GM18907 (cell line): ENCODE results near the gene MTMR12.
"Not testable (repeated sequence)": the region's sequence is repeated elsewhere in the genome, so short reads cannot be mapped to it uniquely, and the experiment has no call there.

Experiments
- ATAC-seq: cut with Tn5 transposase; IDR thresholded peaks from one replicate; pipeline ENCODE4 v1.9.1; 2021; ENCODE audit warnings: mild to moderate bottlenecking, moderate library complexity; ENCODE audit not compliant: unreplicated experiment

MTMR12 gene

DNA sequence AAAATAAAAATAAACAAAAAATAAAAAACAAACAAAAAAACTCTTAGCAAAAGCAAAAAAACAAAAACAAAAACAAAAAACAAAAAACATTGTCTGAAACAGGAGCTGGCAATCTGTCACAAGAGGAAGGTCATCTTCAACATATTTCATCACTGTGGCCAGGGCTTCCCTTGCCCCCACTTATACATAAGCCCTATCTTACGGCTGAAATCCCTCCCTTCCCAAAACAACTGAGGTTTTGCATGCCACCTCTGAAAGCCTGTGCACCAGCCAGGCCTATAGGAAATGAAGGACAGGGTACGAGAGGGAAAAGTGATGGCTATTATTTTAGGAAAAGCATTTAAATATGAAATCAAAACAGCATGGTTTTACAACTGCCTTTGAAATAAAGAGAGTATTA is 10.8 kb downstream of the MTMR12 start:
- no peak for ATAC-seq

DNA sequence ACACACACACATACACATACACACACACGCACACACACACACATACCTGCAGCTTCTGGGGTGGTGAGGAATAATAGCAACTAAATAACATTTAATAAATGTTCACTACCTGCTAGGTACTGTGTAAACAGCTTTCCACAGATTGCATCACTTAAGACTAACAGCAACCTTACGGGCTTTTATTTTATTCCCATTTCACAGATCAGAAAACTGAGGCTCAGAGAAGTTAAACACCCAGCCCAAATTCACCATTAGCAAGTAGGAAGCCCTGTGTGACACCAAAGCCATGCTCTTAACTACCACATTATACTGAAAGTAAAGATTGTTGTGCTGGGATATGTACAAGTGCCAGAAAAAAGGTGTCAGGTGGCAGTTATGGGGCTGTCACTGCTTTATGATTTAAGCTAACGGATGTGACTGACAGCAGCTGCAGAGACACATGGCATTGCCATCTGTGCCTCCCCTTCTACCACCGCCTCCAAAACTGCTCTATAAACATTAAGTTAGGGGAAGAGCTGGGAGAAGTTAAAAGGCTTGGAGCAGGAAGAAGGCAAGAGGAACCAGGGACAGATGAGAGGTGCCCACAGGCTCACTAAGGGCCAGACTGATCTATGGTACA is 13.6 kb downstream of the MTMR12 start:
- no peak for ATAC-seq

DNA sequence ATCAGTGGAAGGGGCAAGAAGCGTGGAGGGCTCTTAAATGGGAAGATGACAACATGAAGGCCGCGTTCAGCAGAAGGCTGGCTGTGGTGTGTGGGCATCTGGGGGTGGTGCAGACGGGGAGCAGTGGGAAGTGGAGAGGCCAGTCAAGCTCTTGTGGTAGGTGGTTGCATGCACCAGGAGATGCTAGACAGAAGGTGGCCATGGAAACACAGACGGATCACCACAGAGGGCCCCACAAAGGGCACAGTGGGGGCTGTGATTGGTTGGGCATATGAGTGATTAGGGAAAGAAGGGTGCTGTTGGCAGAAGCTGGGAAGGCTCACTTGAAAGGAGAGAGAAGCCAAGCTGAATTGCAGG is 14.7 kb downstream of the MTMR12 start:
- peak; percentile 81 for ATAC-seq

- ATAC-seq, result no peak
These were observed 15.3 kb downstream of the MTMR12 start for GRCh38 chr5:32297181-32298058.

DNA sequence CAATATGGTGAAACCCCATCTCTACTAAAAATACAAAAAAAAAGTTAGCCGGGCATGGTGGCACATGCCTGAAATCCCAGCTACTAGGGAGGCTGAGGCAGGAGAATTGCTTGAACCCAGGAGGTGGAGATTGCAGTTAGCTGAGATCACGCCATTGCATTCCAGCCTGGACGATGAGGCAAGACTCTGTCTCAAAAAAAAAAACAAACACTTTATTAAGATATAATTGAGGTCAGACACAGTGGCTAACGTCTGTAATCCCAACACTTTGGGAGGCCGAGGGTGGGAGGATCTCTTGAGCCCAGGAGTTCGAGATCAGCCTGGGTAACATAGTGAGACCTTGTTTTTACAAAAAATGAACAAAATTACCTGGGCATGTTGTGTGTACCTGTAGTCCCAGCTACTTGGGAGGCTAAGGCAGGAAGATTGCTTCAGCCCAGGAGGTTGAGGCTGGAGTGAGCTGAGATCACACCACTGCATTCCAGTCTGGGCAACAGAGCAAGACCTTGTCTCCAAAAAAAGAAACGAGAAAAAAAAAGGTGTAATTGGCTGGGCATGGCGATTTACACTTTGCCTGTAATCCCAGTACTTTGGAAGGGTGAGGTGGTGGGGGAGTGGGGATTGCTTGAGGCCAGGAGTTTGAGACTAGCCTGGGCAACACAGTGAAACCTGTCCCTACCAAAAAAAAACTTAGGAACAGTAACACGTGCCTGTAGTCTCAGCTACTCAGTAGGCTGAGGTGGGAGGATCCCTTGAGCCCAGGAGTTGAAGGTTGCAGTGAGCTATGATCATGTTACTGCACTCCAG is 16.6 kb downstream of the MTMR12 start:
- ATAC-seq, result not testable (repeated sequence)

GRCh38 chr5:32291591-32291990 is 21.1 kb downstream of the MTMR12 start:
- ATAC-seq, result no peak

DNA sequence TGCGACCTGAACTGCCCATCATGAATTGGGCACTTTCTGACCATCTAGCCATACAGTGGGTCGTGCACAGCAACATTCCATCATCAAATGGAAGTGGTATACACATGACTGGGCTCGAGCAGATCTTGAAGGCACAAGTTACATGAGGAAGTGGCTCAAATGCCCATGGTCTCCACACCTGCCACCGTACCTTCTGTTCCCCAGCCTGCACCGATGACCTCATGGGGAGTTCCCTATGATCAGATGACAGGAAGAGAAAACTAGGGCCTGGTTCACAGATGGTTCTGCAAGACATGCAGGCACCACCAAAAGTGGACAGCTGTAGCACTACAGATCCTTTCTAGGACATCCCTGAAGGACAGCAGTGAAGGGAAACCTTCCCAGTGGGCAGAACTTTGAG is 21.8 kb downstream of the MTMR12 start:
- peak; percentile 81 for ATAC-seq

DNA sequence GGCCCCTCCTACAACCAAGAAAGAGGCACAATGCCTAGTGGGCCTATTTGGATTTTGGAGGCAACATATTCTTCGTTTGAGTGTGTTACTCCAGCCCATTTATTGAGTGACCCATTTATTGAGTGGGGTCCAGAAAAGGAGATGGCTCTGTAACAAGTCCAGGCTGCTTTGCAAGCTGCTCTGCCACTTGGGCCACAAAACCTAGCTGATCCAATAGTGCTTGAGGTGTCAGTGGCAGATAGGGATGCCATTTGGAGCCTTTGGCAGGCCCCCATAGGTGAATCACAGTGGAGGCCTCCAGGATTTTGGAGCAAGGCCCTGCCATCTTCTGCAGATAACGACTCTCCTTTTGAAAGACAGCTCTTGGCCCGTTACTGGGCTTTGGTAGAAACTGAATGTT is 22.2 kb downstream of the MTMR12 start:
- ATAC-seq, result not testable (repeated sequence)

- not testable (repeated sequence) for ATAC-seq
These were observed 22.8 kb downstream of the MTMR12 start for GRCh38 chr5:32289986-32290385.

GRCh38 chr5:32288135-32288534 is 24.6 kb downstream of the MTMR12 start:
- ATAC-seq, result not testable (repeated sequence)

- ATAC-seq, result not testable (repeated sequence)
These were observed 25.2 kb downstream of the MTMR12 start for GRCh38 chr5:32287525-32287924.

DNA sequence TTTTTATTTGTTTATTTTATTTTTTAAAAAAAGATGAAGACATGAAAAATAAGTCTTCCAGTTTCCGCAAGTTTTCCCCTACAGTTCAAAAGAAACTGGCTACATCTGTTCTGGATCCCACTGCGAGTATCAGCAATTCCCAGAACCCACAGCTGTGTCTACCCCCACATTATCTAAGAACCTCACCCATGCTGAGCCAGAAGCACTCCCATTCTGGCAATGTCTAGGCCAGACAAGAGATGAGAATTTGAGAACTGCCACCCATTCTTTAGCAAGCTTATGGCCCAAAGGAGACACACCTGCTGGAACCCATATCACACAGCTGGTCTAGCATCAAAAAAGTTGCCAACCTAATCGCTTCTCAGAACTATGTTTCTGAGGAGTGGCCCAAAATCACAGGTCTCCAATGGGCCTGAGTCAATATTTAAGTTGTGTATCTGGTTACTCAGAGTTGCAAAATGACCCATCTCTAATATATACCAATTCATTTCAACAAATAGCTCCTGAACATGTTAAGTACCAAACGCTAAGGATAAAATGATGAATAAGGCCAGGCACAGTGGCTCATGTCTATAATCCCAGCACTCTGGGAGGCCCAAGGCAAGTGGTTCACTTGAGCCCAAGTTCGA is 27.1 kb downstream of the MTMR12 start:
- no peak for ATAC-seq

- peak; percentile 51 for ATAC-seq
These were observed 29.0 kb downstream of the MTMR12 start for GRCh38 chr5:32283539-32284377.

DNA sequence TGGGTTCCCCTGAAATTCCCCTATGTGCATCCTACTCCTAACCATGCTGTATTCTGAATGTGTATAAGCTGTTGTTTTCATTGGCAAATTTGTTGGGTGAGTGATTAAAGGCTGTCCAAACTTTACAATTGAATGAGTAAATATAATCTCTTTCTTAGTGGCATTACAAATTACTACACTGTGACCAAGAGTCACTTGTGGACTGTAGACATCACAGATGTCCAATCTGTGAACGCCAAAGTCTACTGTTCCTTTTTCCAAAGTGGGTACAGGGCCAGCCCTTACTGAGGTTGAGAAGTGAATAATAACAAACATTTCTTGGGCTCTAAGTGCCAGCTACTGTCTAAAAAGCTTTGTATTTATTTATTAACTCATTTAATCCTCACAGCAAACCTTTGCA is 29.7 kb downstream of the MTMR12 start:
- ATAC-seq, result no peak

DNA sequence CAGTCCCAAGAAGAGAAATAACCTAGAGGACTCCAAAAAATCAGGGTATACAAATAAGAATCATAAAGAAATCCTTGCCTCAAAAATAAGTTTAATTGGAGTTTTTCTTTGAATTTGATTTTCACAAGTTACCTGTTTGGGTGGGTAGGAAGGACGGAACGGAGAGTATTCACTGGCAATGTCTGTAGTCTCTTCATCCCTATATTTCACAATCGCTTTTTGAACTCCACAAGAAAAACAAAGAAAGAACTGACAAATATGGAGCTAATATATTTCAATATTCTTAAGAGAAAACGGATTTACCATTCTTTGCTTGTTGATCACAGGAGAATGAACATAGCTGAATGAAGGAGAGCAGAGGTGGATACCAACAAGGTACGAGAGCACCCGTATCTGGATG is 30.1 kb downstream of the MTMR12 start:
- ATAC-seq, result no peak

DNA sequence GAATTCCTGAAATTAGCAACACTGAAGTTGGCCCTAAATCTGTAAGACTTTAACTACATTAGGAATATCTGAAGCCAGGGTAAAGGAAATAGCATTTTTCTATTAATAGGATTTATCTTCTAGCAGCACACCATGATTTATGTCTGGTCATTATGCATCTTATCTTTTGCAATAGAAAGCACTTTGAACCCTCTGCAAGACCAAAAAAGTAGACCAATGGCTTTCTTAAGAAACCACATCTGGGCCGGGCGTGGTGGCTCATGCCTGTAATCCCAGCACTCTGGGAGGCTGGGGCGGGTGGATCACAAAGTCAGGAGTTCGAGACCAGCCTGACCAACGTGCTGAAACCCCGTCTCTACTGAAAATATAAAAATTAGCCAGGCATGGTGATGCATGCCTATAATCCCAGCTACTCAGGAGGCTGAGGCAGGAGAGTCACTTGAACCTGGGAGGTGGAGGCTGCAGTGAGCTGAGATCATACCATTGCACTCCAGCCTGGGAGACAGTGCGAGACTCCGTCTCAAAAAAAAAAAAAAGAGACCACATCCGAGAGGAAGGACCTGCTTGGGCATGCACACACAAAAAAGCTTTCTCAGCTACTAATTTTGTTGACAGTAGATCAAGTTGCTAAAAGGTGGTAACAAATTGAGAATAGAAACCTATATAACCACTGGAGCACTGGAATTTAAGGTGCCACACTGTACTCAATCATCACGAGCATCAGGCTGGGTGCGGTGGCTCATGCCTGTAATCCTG is 31.2 kb downstream of the MTMR12 start:
- ATAC-seq, result not testable (repeated sequence)

GRCh38 chr5:32280656-32281081 is 32.1 kb downstream of the MTMR12 start:
- ATAC-seq, result peak; percentile 89

DNA sequence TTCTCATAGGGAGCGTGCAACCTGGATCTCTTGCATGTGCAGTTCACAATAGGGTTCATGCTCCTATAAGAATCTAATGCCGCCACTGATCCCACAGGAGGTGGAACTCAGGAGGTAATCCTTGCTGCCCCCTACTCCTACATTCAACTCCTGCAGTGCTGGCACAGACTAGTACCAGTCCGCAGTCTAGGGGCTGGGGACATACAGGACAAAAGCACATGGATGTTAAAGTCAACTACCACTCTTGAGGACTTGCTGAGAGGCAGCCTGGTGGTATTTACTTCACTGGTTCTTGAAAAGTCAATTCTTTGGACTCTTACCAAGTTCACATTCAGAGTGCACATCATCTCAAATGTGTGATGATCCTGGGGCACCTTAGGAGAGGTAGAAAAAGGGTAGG is 33.0 kb downstream of the MTMR12 start:
- ATAC-seq, result no peak

- no peak for ATAC-seq
These were observed 33.5 kb downstream of the MTMR12 start for GRCh38 chr5:32279223-32279622.
